HUDEP-2 (cell line): Measurements from ENCODE around the gene DLGAP4.

Experiments used
- DNase-seq, 76 experiments: peaks; one replicate each; lab custom pipeline; 2025; ENCODE audit not compliant: unreplicated experiment in 76 of 76; lab: John Stamatoyannopoulos, UW

Gene DLGAP4

GRCh38 chr20:36399147-36399968 is 93.2 kb downstream of the DLGAP4 start:
- DNase-seq: peak in 31 of 76 experiments; percentile 1 to 70 (median 17)

GRCh38 chr20:36399969-36400545 is 93.9 kb downstream of the DLGAP4 start:
- DNase-seq: no peak

GRCh38 chr20:36400909-36401735 is 95.0 kb downstream of the DLGAP4 start:
- DNase-seq: no peak

GRCh38 chr20:36402708-36403107 is 96.6 kb downstream of the DLGAP4 start:
- no peak for DNase-seq

GRCh38 chr20:36404435-36404978 is 98.4 kb downstream of the DLGAP4 start:
- no peak for DNase-seq

- DNase-seq: no peak
These were observed 99.1 kb downstream of the DLGAP4 start for GRCh38 chr20:36405255-36405654.

GRCh38 chr20:36407199-36407733 is 101.1 kb downstream of the DLGAP4 start:
- no peak for DNase-seq

- DNase-seq: no peak
These were observed 102.1 kb downstream of the DLGAP4 start for GRCh38 chr20:36408219-36408618.

GRCh38 chr20:36411861-36412454 is 105.8 kb downstream of the DLGAP4 start:
- DNase-seq: no peak

- no peak for DNase-seq
These were observed 109.4 kb downstream of the DLGAP4 start for GRCh38 chr20:36415475-36416002.

- DNase-seq: no peak
These were observed 112.6 kb downstream of the DLGAP4 start for GRCh38 chr20:36418711-36419110.

- no peak for DNase-seq
These were observed 115.5 kb downstream of the DLGAP4 start for GRCh38 chr20:36421641-36422040.

GRCh38 chr20:36424314-36424713 is 118.2 kb downstream of the DLGAP4 start:
- no peak for DNase-seq

GRCh38 chr20:36425166-36425565 is 119.0 kb downstream of the DLGAP4 start:
- no peak for DNase-seq

GRCh38 chr20:36431604-36432003 is 125.5 kb downstream of the DLGAP4 start:
- DNase-seq: no peak

GRCh38 chr20:36432096-36432495 is 126.0 kb downstream of the DLGAP4 start:
- no peak for DNase-seq

- DNase-seq: no peak
These were observed 128.2 kb downstream of the DLGAP4 start for GRCh38 chr20:36434383-36434782.

- no peak for DNase-seq
These were observed 129.0 kb downstream of the DLGAP4 start for GRCh38 chr20:36435124-36435523.

GRCh38 chr20:36435592-36436541 is 129.7 kb downstream of the DLGAP4 start:
- DNase-seq: peak in 61 of 76 experiments; percentile 3 to 70 (median 49)
